ENCODE results near the gene NOVA2.

- TF ChIP-seq, protein P1, sequence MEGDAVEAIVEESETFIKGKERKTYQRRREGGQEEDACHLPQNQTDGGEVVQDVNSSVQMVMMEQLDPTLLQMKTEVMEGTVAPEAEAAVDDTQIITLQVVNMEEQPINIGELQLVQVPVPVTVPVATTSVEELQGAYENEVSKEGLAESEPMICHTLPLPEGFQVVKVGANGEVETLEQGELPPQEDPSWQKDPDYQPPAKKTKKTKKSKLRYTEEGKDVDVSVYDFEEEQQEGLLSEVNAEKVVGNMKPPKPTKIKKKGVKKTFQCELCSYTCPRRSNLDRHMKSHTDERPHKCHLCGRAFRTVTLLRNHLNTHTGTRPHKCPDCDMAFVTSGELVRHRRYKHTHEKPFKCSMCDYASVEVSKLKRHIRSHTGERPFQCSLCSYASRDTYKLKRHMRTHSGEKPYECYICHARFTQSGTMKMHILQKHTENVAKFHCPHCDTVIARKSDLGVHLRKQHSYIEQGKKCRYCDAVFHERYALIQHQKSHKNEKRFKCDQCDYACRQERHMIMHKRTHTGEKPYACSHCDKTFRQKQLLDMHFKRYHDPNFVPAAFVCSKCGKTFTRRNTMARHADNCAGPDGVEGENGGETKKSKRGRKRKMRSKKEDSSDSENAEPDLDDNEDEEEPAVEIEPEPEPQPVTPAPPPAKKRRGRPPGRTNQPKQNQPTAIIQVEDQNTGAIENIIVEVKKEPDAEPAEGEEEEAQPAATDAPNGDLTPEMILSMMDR (IDR thresholded peaks at IDR 0.05) = no peak
- TF ChIP-seq POLR2A (IDR thresholded peaks at IDR 0.05) (no peak), POLR2AphosphoS5 (IDR thresholded peaks at IDR 0.05) (no peak), EP300 (IDR thresholded peaks at IDR 0.05) (no peak)
Measured at GRCh38 chr19:45939792-45940514, 33.7 kb downstream of the NOVA2 start.
